Endothelial cell of umbilical vein (primary cell): ENCODE data around the gene SLC9A3.

Experiments used
- EZH2 ChIP-seq: IDR thresholded peaks from 2 replicates; pipeline ENCODE4 v1.6.1; 2012; ENCODE audit warnings: borderline replicate concordance, low read depth, mild to moderate bottlenecking, moderate library complexity, low read length, inconsistent platforms; ENCODE audit not compliant: severe bottlenecking
- FOS ChIP-seq: IDR thresholded peaks from 2 replicates; pipeline ENCODE4 v1.6.1; 2011; ENCODE audit warnings: mild to moderate bottlenecking, low read length, moderate library complexity, borderline replicate concordance; ENCODE audit not compliant: insufficient read depth
- JUN ChIP-seq: IDR thresholded peaks from 2 replicates; pipeline ENCODE4 v1.6.1; 2011; ENCODE audit warnings: borderline replicate concordance, low read depth; ENCODE audit not compliant: insufficient read length, insufficient read depth
- MYC ChIP-seq: IDR thresholded peaks from one replicate; pipeline ENCODE4 v1.6.1; 2011; ENCODE audit warnings: mild to moderate bottlenecking, low read depth, low read length
- POLR2A ChIP-seq: IDR thresholded peaks from 2 replicates; pipeline ENCODE4 v1.6.1; 2012; ENCODE audit warnings: low read depth, mild to moderate bottlenecking, control low read depth, low read length
- POLR2AphosphoS5 ChIP-seq: IDR thresholded peaks from 2 replicates; pipeline ENCODE4 v1.6.1; 2012; ENCODE audit warnings: low read depth, mild to moderate bottlenecking, control low read depth, low read length, moderate library complexity; ENCODE audit not compliant: insufficient read depth
- TF ChIP-seq, protein P1 (sequence below), 2 donors: IDR thresholded peaks; 1 replicate in 1 of 2; 2 replicates in 1 of 2; pipeline ENCODE4 v1.5.1; 2011; ENCODE audit warnings: low read length in 2 of 2, mild to moderate bottlenecking in 2 of 2, moderate library complexity in 2 of 2, control low read depth in 1 of 2, inconsistent platforms in 1 of 2, low read depth in 1 of 2; ENCODE audit not compliant: insufficient read depth in 1 of 2; ENCODE audit errors: extremely low read depth in 1 of 2
- TF ChIP-seq, protein P2 (sequence below): IDR thresholded peaks from 2 replicates; pipeline ENCODE4 v1.6.1; 2011; ENCODE audit not compliant: insufficient read depth, insufficient read length

DNA sequence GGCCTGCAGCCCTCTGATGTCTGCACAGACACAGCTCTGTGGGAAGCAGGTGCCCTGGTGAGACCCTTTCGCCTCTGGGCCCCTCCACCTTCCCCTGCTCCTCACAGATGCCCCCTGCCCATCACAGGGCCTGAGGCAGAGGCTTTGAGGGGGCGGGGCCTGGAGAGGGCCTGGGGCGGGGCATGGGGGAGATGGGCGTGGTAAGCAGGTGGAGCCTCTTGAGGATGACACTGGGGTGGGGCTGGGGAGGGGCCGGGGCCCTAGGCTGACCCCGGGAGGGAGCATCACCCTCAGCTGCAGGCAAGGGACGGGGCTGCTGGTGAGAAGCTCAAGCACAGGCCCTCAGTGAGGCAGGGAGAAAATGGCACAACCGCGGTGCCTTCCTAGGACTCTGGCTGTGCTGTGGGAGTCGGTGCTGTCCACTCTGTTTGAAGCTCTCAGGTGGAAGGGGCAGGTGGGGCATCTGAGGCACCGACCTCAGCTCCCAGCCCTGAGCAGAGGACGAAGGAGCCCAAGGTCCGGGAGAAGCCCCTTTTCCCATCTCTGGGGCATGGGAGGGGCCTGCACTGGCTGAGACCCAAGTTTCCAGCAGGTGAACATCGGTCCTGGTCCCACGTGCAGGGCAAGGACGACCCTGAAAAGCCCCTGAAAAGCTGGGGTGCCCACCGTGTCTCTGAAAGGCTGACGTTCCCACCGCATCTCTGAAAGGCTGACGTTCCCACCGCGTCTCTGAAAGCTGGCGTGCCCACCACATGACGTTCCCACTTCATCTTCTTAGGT, 17.5 kb upstream of the SLC9A3 start:
- TF ChIP-seq, protein P1, sequence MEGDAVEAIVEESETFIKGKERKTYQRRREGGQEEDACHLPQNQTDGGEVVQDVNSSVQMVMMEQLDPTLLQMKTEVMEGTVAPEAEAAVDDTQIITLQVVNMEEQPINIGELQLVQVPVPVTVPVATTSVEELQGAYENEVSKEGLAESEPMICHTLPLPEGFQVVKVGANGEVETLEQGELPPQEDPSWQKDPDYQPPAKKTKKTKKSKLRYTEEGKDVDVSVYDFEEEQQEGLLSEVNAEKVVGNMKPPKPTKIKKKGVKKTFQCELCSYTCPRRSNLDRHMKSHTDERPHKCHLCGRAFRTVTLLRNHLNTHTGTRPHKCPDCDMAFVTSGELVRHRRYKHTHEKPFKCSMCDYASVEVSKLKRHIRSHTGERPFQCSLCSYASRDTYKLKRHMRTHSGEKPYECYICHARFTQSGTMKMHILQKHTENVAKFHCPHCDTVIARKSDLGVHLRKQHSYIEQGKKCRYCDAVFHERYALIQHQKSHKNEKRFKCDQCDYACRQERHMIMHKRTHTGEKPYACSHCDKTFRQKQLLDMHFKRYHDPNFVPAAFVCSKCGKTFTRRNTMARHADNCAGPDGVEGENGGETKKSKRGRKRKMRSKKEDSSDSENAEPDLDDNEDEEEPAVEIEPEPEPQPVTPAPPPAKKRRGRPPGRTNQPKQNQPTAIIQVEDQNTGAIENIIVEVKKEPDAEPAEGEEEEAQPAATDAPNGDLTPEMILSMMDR (IDR thresholded peaks at IDR 0.05; ENCODE audit: extremely low read depth in 1 of 2, insufficient read depth in 1 of 2, low read depth in 1 of 2, low read length in 2 of 2) = no peak
- TF ChIP-seq JUN (no peak), POLR2A (no peak), EZH2 (no peak), MYC (no peak), POLR2AphosphoS5 (no peak), FOS (no peak)
- TF ChIP-seq, protein P2, sequence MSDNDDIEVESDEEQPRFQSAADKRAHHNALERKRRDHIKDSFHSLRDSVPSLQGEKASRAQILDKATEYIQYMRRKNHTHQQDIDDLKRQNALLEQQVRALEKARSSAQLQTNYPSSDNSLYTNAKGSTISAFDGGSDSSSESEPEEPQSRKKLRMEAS = no peak
